Lung (tissue), 12 donors: Measurements from ENCODE around the gene KDM5B. TPM values are rescaled to one million over a fixed set of nuclear protein-coding genes. Genes with fewer than 3 reads are reported as not detected.
A peak's percentile ranks its signal among the peaks of the same experiment; 100 is the strongest.
"Not testable (repeated sequence)": the region's sequence is repeated elsewhere in the genome, so short reads cannot be mapped to it uniquely, and the experiment has no call there.

ENCODE experiments used
- ATAC-seq: fragments of 200-7000 bp; cut with Tn5 transposase; one replicate; pipeline ENCODE4 v1.9.1; 2020; ENCODE audit warnings: moderate number of reproducible peaks; ENCODE audit not compliant: insufficient read depth, low FRiP score
- DNase-seq, 3 donors: peaks; one replicate each; pipeline ENCODE4 v3.0.0-alpha.2; 2013 to 2017
- H3K27ac ChIP-seq, 2 donors: one replicate each; pipeline ENCODE4 v1.5.1; 2013; ENCODE audit warnings: mild to moderate bottlenecking in 2 of 2, moderate library complexity in 2 of 2, control low read depth in 1 of 2, inconsistent platforms in 1 of 2, low read depth in 1 of 2, low read length in 1 of 2
- H3K27me3 ChIP-seq, 3 donors: one replicate each; pipeline ENCODE4 v1.5.1; 2013; ENCODE audit warnings: low read length in 2 of 3; ENCODE audit not compliant: control insufficient read depth in 3 of 3, insufficient read depth in 3 of 3
- H3K36me3 ChIP-seq, 4 donors: one replicate each; pipeline ENCODE4 v1.5.1; 2013; ENCODE audit warnings: low read length in 4 of 4, mild to moderate bottlenecking in 1 of 4, moderate library complexity in 1 of 4; ENCODE audit not compliant: control insufficient read depth in 4 of 4, insufficient read depth in 4 of 4
- H3K4me1 ChIP-seq, 5 donors: one replicate each; pipeline ENCODE4 v1.5.1; 2013; ENCODE audit warnings: low read length in 5 of 5, mild to moderate bottlenecking in 2 of 5, moderate library complexity in 1 of 5; ENCODE audit not compliant: control insufficient read depth in 5 of 5, insufficient read depth in 5 of 5
- H3K4me3 ChIP-seq: one replicate; pipeline ENCODE4 v1.5.1; 2013; ENCODE audit warnings: mild to moderate bottlenecking, control low read depth, moderate library complexity
- H3K9ac ChIP-seq, 2 donors: one replicate each; pipeline ENCODE4 v1.5.1; 2013; ENCODE audit warnings: low read length in 2 of 2, control low read depth in 1 of 2; ENCODE audit not compliant: insufficient read depth in 1 of 2
- H3K9me3 ChIP-seq, 4 donors: one replicate each; pipeline ENCODE4 v1.5.1; 2013; ENCODE audit warnings: low read length in 3 of 4, mild to moderate bottlenecking in 1 of 4, moderate library complexity in 1 of 4; ENCODE audit not compliant: control insufficient read depth in 4 of 4, insufficient read depth in 3 of 4
- WGBS, 2 donors: extraction: QIAGEN DNeasy Blood & Tissue Kit; methylation state at CpG; one replicate each; pipeline ENCODE4 v1.1.7; 2013; 5-methylcytosine and 5-hydroxymethylcytosine counted together
- polyA plus RNA-seq, 2 donors: library from polyadenylated mRNA; stranded (reverse); fragments of 200-250 nt; gene quantifications; one replicate each; pipeline ENCODE4 v1.2.1, GENCODE V29; 2013
- total RNA-seq, 2 donors: library from RNA; depleted of rRNA in 1 of 2; stranded (reverse); fragments of >200 nt in 1 of 2; gene quantifications; one replicate each; pipeline ENCODE4 v1.2.1, GENCODE V29; 2014 to 2021
- TF ChIP-seq, protein P1 (sequence below): IDR thresholded peaks from 2 replicates; pipeline ENCODE4 v1.5.1; 2012; ENCODE audit warnings: mild to moderate bottlenecking; ENCODE audit errors: control extremely low read depth, extremely low read depth
- donor health status: control.
- donor health status: control.
- donor health status: Bipolar disorder and iron deficiency.
- donor health status: healthy.
- donor health status: DM: yes; HTN: yes; CAD: no.

KDM5B gene
- total and polyA plus RNA-seq, 4 donors, result 11.2 to 247 (median 31.6) TPM

DNA sequence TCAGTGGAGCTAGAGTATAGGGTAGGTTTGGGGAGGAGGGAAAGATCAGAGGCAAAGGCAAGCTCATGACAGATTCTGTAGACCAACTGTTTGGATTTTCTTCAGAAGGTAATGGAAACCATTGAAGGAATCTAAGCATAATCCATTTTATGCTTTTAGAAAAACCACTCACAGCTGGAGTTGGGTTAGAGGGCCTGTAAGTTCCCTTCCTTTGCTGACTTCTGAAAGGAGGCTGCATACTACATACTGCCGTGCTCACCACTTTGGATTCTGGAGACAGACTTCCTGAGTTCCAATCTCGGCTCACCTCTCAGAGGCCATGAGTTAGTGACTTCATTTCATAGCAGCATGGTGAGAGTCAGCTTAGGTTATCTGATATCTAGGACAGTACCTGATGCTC is 91.6 kb downstream of the KDM5B start:
- no peak for DNase-seq
- 78 to 90% methylated on average over 2 of the region's 2 CpGs for WGBS, 2 donors

DNA sequence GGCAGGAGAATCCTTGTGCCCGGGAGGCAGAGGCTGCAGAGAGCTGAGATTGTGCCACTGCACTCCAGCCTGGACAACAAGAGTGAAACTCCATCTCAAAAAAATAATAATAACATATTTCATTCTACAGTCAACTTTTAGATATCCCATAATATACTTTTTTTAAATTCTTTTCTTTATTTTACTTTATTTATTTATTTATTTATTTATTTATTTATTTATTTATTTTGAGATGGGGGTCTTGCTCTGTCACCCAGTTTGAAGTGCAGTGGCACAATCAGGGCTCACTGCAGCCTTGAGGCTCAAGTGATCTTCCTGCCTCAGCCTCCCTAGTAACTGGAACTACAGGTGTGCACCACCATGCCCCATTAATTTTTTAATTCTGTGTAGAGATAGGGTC is 94.0 kb downstream of the KDM5B start:
- H3K36me3 ChIP-seq, H3K9ac ChIP-seq, DNase-seq, H3K4me3 ChIP-seq, H3K9me3 ChIP-seq, ATAC-seq, H3K27ac ChIP-seq: not testable (repeated sequence)
- peaks cover 0 to 11% (median 2%) of the 10 kb centered on the region in 3 donors for H3K27me3 ChIP-seq
- 94 to 100% methylated on average over 1 of the region's 1 CpG for WGBS, 2 donors
- H3K4me1 ChIP-seq, result peaks cover 0 to 17% (median 0%) of the 10 kb centered on the region in 5 donors

More for the DNA sequence above, 91.6 kb downstream of the KDM5B start:
- no peak overlapping the region for H3K27ac ChIP-seq
- no peaks in the 10 kb centered on the region for H3K36me3 ChIP-seq
- no peaks in the 10 kb centered on the region for H3K4me1 ChIP-seq
- H3K4me3 ChIP-seq, result no peak overlapping the region
- no peak overlapping the region for H3K9ac ChIP-seq
- TF ChIP-seq, protein P1, sequence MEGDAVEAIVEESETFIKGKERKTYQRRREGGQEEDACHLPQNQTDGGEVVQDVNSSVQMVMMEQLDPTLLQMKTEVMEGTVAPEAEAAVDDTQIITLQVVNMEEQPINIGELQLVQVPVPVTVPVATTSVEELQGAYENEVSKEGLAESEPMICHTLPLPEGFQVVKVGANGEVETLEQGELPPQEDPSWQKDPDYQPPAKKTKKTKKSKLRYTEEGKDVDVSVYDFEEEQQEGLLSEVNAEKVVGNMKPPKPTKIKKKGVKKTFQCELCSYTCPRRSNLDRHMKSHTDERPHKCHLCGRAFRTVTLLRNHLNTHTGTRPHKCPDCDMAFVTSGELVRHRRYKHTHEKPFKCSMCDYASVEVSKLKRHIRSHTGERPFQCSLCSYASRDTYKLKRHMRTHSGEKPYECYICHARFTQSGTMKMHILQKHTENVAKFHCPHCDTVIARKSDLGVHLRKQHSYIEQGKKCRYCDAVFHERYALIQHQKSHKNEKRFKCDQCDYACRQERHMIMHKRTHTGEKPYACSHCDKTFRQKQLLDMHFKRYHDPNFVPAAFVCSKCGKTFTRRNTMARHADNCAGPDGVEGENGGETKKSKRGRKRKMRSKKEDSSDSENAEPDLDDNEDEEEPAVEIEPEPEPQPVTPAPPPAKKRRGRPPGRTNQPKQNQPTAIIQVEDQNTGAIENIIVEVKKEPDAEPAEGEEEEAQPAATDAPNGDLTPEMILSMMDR, result no peak
- no peak for ATAC-seq
- peaks cover 0 to 2% (median 0%) of the 10 kb centered on the region in 4 donors for H3K9me3 ChIP-seq
- peaks cover 0 to 2% (median 0%) of the 10 kb centered on the region in 3 donors for H3K27me3 ChIP-seq

DNA sequence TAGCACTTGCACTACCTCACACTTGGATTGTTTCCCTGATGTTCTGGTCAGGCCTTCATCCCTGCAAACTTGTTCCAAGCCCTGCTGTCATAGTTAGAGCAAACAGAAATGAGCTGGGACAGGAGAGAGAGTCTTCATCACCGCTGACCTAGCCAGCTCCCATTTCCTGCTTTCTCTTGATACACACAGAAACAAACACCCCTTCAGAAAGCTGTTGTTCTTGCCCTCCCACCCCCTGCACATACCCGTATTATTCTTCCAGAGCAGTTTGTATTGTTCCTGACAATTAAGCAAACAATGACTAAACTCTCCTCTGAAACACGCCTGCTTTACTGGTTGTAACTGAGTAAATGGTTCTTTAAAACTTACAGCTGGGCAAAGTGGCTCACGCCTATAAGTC is 95.1 kb downstream of the KDM5B start:
- no peaks in the 10 kb centered on the region for H3K36me3 ChIP-seq
- ATAC-seq (no peak), DNase-seq (no peak)
- H3K9me3 ChIP-seq, result peaks cover 0 to 2% (median 0%) of the 10 kb centered on the region in 4 donors
- WGBS, 2 donors, result 50 to 59% methylated on average over 4 of the region's 4 CpGs
- H3K4me3 ChIP-seq, result no peak overlapping the region
- TF ChIP-seq, protein P1, result no peak
- H3K27me3 ChIP-seq, result peaks cover 2 to 20% (median 2%) of the 10 kb centered on the region in 3 donors
- no peak overlapping the region for H3K9ac ChIP-seq
- H3K27ac ChIP-seq, result no peak overlapping the region
- peaks cover 0 to 17% (median 0%) of the 10 kb centered on the region in 5 donors for H3K4me1 ChIP-seq

DNA sequence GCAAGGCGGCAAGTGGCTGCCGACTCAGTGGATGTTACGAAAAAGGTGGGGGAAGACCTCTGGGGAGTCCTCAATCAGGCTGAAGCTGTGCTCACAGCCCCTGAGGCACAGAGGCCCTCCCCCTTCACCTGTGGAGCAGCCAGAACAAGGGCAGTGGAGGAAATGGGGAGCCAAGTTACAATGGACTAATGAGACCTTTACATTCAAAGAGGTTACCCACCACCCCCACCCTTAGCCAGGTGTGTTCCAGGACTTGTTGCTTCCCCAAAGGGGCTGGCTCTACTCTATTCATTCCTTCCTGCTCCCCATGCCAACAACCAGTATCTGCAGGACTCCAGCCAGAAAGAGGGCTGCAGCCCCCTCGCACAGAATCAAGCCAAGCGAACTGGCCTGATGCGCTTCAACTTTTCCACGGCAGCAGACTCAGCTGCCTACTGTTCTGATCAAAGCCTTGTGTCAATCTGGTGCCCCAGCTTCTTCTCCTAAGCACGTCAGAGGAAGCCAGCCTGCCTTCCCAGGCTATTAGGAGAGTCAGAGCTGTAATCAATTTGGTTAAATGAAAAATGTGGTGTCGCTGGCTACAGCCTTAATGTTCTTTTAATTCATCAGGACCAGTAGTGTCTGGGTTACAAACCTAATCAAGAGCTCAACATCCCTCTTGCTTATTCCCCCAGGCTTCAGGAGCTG is 96.1 kb downstream of the KDM5B start:
- ATAC-seq, result no peak
- Histone ChIP-seq H3K9me3 (peaks cover 0 to 2% (median 0%) of the 10 kb centered on the region in 4 donors), H3K36me3 (no peaks in the 10 kb centered on the region), H3K27me3 (peaks cover 2 to 27% (median 7%) of the 10 kb centered on the region in 3 donors), H3K4me3 (no peak overlapping the region), H3K9ac (no peak overlapping the region), H3K4me1 (peaks cover 0 to 17% (median 0%) of the 10 kb centered on the region in 5 donors), H3K27ac (no peak overlapping the region)
- WGBS, 2 donors, result 68 to 71% methylated on average over 9 of the region's 9 CpGs
- TF ChIP-seq, protein P1, result no peak
- peak in 2 of 3 donors; percentile 8 to 22 for DNase-seq
